Hair follicle dermal papilla cell (primary cell): ENCODE data around the gene TBC1D8. TPM values are rescaled to one million over a fixed set of nuclear protein-coding genes. Genes with fewer than 3 reads are reported as not detected.

Source experiments
- small RNA-seq: library from RNA; depleted of rRNA; stranded (forward); fragments of <200 nt; gene quantifications from one replicate; pipeline ENCODE3, GENCODE V24; 2012
- total RNA-seq: library from RNA; depleted of rRNA; stranded (reverse); fragments of >200 nt; gene quantifications from 2 replicates; pipeline ENCODE4 v1.2.3, GENCODE V29; 2012

TBC1D8 gene
- total RNA-seq, result 16.4 and 23.6 TPM in 2 replicates

DNA sequence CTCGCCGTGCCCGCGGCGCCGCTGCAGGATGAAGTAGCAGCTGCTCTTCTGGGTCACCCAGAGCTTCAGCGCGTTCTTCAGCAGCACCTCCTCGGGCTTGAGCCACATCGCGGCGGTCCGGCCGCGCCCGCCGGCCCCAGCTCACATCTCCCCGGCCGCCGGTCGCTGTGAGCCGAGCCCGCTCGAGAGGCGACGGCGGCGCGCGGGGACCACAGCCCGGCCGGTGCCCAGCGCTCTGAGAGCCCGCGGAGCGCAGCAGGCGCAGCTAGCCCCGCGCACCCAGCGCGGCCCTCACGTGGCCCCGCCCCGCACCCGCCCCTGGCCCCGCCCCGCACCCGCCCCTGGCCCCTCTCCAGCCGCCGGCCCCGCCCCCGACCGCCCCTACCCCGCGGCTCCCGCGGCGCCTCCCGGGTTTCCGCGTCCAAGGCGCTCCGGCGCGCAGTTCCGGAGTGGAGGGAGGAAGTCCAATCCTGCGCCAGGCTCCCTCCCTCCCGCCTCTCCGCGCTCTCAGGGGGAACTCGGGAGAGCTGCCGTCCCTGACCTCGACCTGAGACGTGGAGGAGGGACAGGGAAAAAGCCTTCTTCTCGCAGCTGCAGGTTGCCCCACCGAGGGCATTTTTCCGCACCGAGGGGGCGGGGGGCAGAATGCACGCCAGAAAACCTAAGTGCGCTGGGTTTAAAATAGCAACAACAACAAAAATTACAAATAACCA lies at the start of gene TBC1D8:
Gene TBC1D8, minus strand, starts transcription at position 237 of the 713 bp plus-strand sequence. Its CDS starts 129 bp downstream, at position 108.

DNA sequence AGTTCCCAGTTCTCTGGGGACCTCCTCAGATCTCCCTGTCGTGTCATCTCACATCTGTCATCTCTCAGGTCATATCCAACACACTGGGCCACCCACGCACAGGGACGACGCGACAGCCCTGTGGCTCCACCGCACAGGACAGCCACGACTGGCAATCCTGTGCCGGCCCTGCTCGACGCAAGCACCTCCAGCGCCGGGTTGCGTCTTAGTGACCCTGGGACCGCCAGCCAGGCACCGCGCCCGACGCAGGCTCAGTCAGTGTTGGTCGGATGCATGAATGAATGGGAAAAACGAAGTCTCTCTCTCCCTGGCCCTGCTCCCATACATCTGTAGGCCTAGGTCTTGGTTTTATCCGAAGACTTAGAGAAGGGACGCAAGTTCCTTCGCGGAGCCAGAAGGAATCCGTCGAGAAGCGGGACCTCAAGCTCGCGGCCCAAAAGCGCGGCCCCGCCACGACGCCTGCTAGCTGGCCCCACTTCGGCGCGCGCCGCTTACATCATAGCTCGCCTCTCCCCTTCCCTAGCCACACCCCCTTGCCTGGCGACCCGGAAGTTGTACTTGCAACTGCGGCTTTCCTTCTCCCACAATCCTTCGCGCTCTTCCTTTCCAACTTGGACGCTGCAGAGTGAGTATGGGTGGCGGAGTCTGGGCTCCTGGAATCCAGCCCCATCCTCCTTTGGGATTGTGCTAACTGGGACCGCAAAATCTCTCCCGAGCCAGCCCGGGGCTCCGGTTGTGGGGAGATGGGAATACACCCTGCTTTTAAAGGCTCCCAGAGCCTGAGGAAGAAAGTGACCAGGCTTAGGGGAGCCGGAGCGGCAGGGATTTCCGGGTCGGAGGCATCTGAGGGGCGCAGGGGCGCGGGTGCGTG lies 149.3 kb downstream of the TBC1D8 start, which contains the start of gene RPL31:
Gene RPL31, plus strand, starts transcription at position 599 of the 871 bp plus-strand sequence. CDS start 413 bp downstream, outside the sequence.

Small RNA genes lying within 50 kb of the gene (small RNA-seq; reads per million reads assigned to genes)
- gene BBIP1P1, result not detected

Other genes starting within 250 kb of the TBC1D8 start
- 307 and 423 TPM in 2 replicates for gene RPL31, start 149.1 kb downstream of the TBC1D8 start, total RNA-seq
- gene CNOT11, start 101.5 kb upstream of the TBC1D8 start, total RNA-seq, result 45.2 and 47.4 TPM in 2 replicates
- gene RNF149, start 157.3 kb upstream of the TBC1D8 start, total RNA-seq, result 53.1 and 68.2 TPM in 2 replicates
- under 0.01 and 0.32 TPM in 2 replicates for gene CREG2, start 236.1 kb upstream of the TBC1D8 start, total RNA-seq